Measurements from ENCODE around the gene RNF5.

Gene RNF5

GRCh38 chr6:32198345-32198696 lies 20.1 kb downstream of the RNF5 start:
- TF ChIP-seq CTCF (IDR thresholded peaks at IDR 0.05; ENCODE audit: borderline replicate concordance, insufficient read depth, low read depth, low read length) = no peak
- H3K4me3 ChIP-seq (ENCODE audit: low read depth, low read length) = no peak overlapping the region

GRCh38 chr6:32198866-32199265 lies 20.7 kb downstream of the RNF5 start:
- no peak overlapping the region for H3K4me3 ChIP-seq (ENCODE audit: low read depth, low read length)
- TF ChIP-seq CTCF (IDR thresholded peaks at IDR 0.05; ENCODE audit: borderline replicate concordance, insufficient read depth, low read depth, low read length) = no peak

- no peak overlapping the region for H3K4me3 ChIP-seq (ENCODE audit: low read depth, low read length)
- TF ChIP-seq CTCF (IDR thresholded peaks at IDR 0.05; ENCODE audit: borderline replicate concordance, insufficient read depth, low read depth, low read length) = no peak
Measured at GRCh38 chr6:32200711-32201475, 22.7 kb downstream of the RNF5 start.

GRCh38 chr6:32202186-32202585 lies 24.0 kb downstream of the RNF5 start:
- no peak overlapping the region for H3K4me3 ChIP-seq (ENCODE audit: low read depth, low read length)

GRCh38 chr6:32203426-32204267 lies 25.4 kb downstream of the RNF5 start:
- no peak for TF ChIP-seq CTCF (IDR thresholded peaks at IDR 0.05; ENCODE audit: borderline replicate concordance, insufficient read depth, low read depth, low read length)
- no peak overlapping the region for H3K4me3 ChIP-seq (ENCODE audit: low read depth, low read length)

More at GRCh38 chr6:32202186-32202585, 24.0 kb downstream of the RNF5 start:
- no peak for TF ChIP-seq CTCF (IDR thresholded peaks at IDR 0.05; ENCODE audit: borderline replicate concordance, insufficient read depth, low read depth, low read length)

GRCh38 chr6:32204268-32204715 lies 26.1 kb downstream of the RNF5 start:
- H3K4me3 ChIP-seq (ENCODE audit: low read depth, low read length) = no peak overlapping the region
- no peak for TF ChIP-seq CTCF (IDR thresholded peaks at IDR 0.05; ENCODE audit: borderline replicate concordance, insufficient read depth, low read depth, low read length)
